ENCODE data around the gene RILP. TPM values are rescaled to one million over a fixed set of nuclear protein-coding genes. Genes with fewer than 3 reads are reported as not detected.

The RILP gene
- total and polyA plus RNA-seq, 2 of the 4 experiments (the other 2 are of a cell fraction): 3.9 to 6.0 TPM

- in situ Hi-C loops (cut with MboI; ENCODE audit: low sequenced_read_pairs): no loop called here
- Histone ChIP-seq H3K23ac (ENCODE audit: low read depth, low read length) (no peak overlapping the region), H3K9me1 (ENCODE audit: insufficient read depth, low read length) (peaks cover 14% of the 10 kb centered on the region), H3K56ac (ENCODE audit: extremely low read depth, insufficient read depth, low read length) (no peak overlapping the region), H2BK20ac (ENCODE audit: low read depth, low read length) (no peak overlapping the region), H4K91ac (ENCODE audit: insufficient read depth, low read depth, low read length) (peak overlapping the region; percentile 78; the same call in 1 of the 2 replicates), H4K20me1 (ENCODE audit: insufficient read depth, low read length) (peaks cover 8% of the 10 kb centered on the region; the same call in 1 of the 2 replicates), H3K9me3 (ENCODE audit: control insufficient read depth, insufficient read depth, low read length) (no peaks in the 10 kb centered on the region), H3K14ac (replicated peaks; ENCODE audit: low read depth, low read length) (no peak overlapping the region), H3K4me1 (ENCODE audit: control insufficient read depth, insufficient read depth, low read length) (peaks cover 23% of the 10 kb centered on the region), H2AFZ (replicated peaks; ENCODE audit: low read length, poor library complexity) (peak overlapping the region; percentile 81), H4K8ac (ENCODE audit: low read depth in 2 of 2, low read length in 2 of 2) (peak overlapping the region; percentile 54 to 85; a peak in 2 of 4 replicates), H3K4me3 (ENCODE audit: insufficient read depth, low read depth, low read length) (peak overlapping the region; percentile 40), H3K27ac (ENCODE audit: insufficient read depth, low read length) (no peak overlapping the region), H3K27me3 (ENCODE audit: control insufficient read depth, insufficient read depth, low read length) (no peaks in the 10 kb centered on the region; the same call in 1 of the 2 replicates), H3K4ac (ENCODE audit: low read depth, low read length) (0 out of 2 replicates have a peak overlapping the region, but pooled peaks have one; percentile 76), H2BK15ac (ENCODE audit: low read depth, low read length) (no peak overlapping the region), H3K36me3 (ENCODE audit: control insufficient read depth, insufficient read depth, low read length) (no peaks in the 10 kb centered on the region), H2BK120ac (ENCODE audit: low read depth, low read length) (no peak overlapping the region), H2BK5ac (ENCODE audit: low read depth, low read length, poor library complexity, severe bottlenecking) (no peak overlapping the region), H3K4me2 (ENCODE audit: low read depth, low read length) (peak overlapping the region; percentile 66), H2AK9ac (replicated peaks; ENCODE audit: low read depth, low read length, poor library complexity) (no peak overlapping the region), H4K5ac (ENCODE audit: low read depth, low read length) (no peak overlapping the region), H3K18ac (ENCODE audit: low read depth, low read length) (no peak overlapping the region), H3K79me1 (ENCODE audit: low read depth in 1 of 2, low read length in 2 of 2) (no peaks in the 10 kb centered on the region), H3K9ac (ENCODE audit: low read depth, low read length) (no peak overlapping the region), H2AK5ac (ENCODE audit: low read depth, low read length) (no peak overlapping the region)
- no peak for DNase-seq
- ChIA-PET POLR2A (ENCODE audit: unreplicated experiment) (no interaction called here), CTCF (no interaction called here)
- intact Hi-C loops (cut with micrococcal nuclease): no loop called here
- WGBS, 2 experiments (ENCODE audit: extremely low coverage in 2 of 2, insufficient read length in 1 of 2): 5% methylated on average over 48 of the region's 90 CpGs; no CpG with 5 or more reads in 1 of the 2 experiments
- dilution Hi-C loops (cut with HindIII; ENCODE audit: low sequenced_read_pairs, unreplicated experiment): no loop called here
- TF ChIP-seq BHLHE40 (IDR thresholded peaks at IDR 0.05; ENCODE audit: low read depth, low read length) (0 out of 2 replicates have a peak, but pooled peaks have one; percentile 7), CTCF (conservative IDR thresholded peaks at IDR 0.05; ENCODE audit: low read depth, low read length) (peak; percentile 6; the same call in 1 of the 2 replicates), ELK1 (IDR thresholded peaks at IDR 0.05; ENCODE audit: borderline replicate concordance, low read depth, low read length) (no peak)
- peak; percentile 42 for ATAC-seq (ENCODE audit: low read depth)
- no TSS peak for BruUV-seq (replicated peaks)
Observed at GRCh38 chr17:1643293-1643998, 6.2 kb downstream of the RILP start.

All from IMR-90 (cell line).